ENCODE data around the gene SPR.

DNA sequence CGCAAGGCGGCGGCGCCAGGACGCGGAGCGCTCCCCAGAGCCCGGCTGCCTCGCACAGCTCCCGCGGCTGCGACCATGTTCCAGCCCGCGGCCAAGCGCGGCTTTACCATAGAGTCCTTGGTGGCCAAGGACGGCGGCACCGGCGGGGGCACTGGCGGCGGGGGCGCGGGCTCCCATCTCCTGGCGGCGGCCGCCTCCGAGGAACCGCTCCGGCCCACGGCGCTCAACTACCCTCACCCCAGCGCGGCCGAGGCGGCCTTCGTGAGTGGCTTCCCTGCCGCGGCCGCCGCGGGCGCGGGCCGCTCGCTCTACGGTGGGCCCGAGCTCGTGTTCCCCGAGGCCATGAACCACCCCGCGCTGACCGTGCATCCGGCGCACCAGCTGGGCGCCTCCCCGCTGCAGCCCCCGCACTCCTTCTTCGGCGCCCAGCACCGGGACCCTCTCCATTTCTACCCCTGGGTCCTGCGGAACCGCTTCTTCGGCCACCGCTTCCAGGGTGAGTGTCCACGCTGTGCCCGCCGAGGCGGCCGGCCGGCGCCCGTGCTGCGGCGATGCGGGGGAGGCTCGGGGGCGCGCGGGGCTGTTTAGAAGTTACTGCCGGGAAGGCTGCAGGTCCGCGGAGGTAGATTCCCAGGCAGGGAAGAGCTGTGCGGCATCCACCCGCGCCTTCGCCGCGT lies 30.8 kb downstream of the SPR start:
- TF ChIP-seq CTCF (IDR thresholded peaks at IDR 0.05) = no peak
- TF ChIP-seq, protein P1, sequence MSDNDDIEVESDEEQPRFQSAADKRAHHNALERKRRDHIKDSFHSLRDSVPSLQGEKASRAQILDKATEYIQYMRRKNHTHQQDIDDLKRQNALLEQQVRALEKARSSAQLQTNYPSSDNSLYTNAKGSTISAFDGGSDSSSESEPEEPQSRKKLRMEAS (IDR thresholded peaks at IDR 0.05) = no peak

All from A549 (cell line).